Neuron (in vitro differentiated cells): ENCODE data around the gene FAM222A.

Experiments
- H2AFZ ChIP-seq: one replicate; pipeline ENCODE4 v1.6.1; 2013; ENCODE audit warnings: low read depth, mild to moderate bottlenecking, inconsistent platforms, low read length, moderate library complexity
- H3K27me3 ChIP-seq: one replicate; pipeline ENCODE4 v1.6.1; 2013; ENCODE audit warnings: low read length; ENCODE audit not compliant: insufficient read depth
- H3K36me3 ChIP-seq: one replicate; pipeline ENCODE4 v1.6.1; 2013; ENCODE audit warnings: low read length; ENCODE audit not compliant: insufficient read depth
- H3K4me1 ChIP-seq: one replicate; pipeline ENCODE4 v1.6.1; 2013; ENCODE audit warnings: low read length; ENCODE audit not compliant: insufficient read depth
- H3K4me3 ChIP-seq: 2 replicates; pipeline ENCODE4 v1.5.1; 2013; ENCODE audit warnings: mild to moderate bottlenecking, low read length, moderate library complexity
- H3K9me3 ChIP-seq: one replicate; pipeline ENCODE4 v1.6.1; 2013; ENCODE audit warnings: low read length

The FAM222A gene

DNA sequence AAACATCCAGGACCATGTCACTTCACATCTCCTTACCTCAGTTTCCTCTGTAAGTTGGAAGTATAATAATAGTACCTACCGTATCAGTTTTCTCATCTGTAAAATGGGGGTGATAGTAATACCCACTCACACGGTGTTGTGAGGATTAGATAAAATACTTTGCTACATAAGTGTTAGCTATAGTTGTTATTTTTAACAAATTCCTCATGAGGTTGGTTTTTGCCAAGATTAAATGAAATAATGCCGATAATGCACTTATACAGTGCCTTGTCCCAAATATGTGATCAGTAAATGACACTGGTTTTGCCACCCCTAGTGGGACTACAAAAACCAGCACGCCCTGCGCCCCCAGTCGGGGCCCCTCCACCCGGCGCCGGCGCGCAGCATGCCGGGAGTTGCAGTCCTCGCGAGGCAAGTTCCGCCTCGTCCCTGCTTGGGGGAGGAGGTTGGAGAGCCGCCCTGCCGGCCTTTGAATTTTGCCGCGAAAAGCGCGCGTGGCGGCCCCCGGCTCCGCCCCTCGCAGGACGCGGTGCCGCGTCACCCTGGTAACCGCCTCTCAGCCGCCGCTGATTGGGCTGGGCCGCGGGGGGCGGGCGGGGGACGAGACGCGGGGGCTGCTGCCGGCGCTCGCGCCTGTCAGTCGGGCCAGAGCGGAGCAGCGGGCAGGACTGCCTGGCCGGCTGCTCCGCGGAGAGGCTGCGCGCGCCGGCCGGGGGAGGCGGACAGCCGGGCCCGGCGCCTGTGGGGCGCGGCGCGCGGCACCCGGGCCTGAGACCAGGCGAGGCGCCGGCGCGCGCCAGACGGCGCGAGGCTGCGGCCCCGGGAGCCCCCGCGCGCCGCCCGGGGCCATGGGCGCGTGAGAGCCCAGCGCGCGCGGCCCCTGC, at the start of gene FAM222A:
TSS of gene FAM222A (plus strand) at position 639 of the 884 bp plus-strand sequence. CDS start 30,322 bp downstream, outside the sequence.
- peak within 1 kb of the TSS; percentile 52 for H3K4me3 ChIP-seq
- H3K27me3 ChIP-seq = peaks cover 19% of the 10 kb centered on the region
- H3K9me3 ChIP-seq = no peaks in the 10 kb centered on the region
- H3K36me3 ChIP-seq = no peaks in the 10 kb centered on the region
- peak within 1 kb of the TSS; percentile 7 for H2AFZ ChIP-seq
- H3K4me1 ChIP-seq = peaks cover 35% of the 10 kb centered on the region

- Histone ChIP-seq H3K27me3 (peaks cover 11% of the 10 kb centered on the region), H3K9me3 (no peaks in the 10 kb centered on the region), H3K4me3 (no peak overlapping the region)
Measured at GRCh38 chr12:109664402-109664801, 49.2 kb upstream of the FAM222A start.

GRCh38 chr12:109666068-109666467, 47.6 kb upstream of the FAM222A start:
- Histone ChIP-seq H3K4me3 (no peak overlapping the region), H2AFZ (no peak overlapping the region), H3K9me3 (no peaks in the 10 kb centered on the region), H3K36me3 (no peaks in the 10 kb centered on the region), H3K4me1 (peaks cover 6% of the 10 kb centered on the region), H3K27me3 (peaks cover 17% of the 10 kb centered on the region)

More at GRCh38 chr12:109664402-109664801, 49.2 kb upstream of the FAM222A start:
- no peaks in the 10 kb centered on the region for H3K36me3 ChIP-seq
- H2AFZ ChIP-seq = no peak overlapping the region
- H3K4me1 ChIP-seq = no peaks in the 10 kb centered on the region

- peaks cover 17% of the 10 kb centered on the region for H3K27me3 ChIP-seq
- peaks cover 6% of the 10 kb centered on the region for H3K4me1 ChIP-seq
- no peak overlapping the region for H2AFZ ChIP-seq
- H3K36me3 ChIP-seq = no peaks in the 10 kb centered on the region
- H3K9me3 ChIP-seq = no peaks in the 10 kb centered on the region
- no peak overlapping the region for H3K4me3 ChIP-seq
Measured at GRCh38 chr12:109670731-109671130, 42.9 kb upstream of the FAM222A start.

GRCh38 chr12:109671502-109671901, 42.1 kb upstream of the FAM222A start:
- Histone ChIP-seq H3K4me3 (no peak overlapping the region), H3K27me3 (peaks cover 17% of the 10 kb centered on the region), H2AFZ (no peak overlapping the region), H3K4me1 (peaks cover 6% of the 10 kb centered on the region), H3K9me3 (no peaks in the 10 kb centered on the region), H3K36me3 (no peaks in the 10 kb centered on the region)

DNA sequence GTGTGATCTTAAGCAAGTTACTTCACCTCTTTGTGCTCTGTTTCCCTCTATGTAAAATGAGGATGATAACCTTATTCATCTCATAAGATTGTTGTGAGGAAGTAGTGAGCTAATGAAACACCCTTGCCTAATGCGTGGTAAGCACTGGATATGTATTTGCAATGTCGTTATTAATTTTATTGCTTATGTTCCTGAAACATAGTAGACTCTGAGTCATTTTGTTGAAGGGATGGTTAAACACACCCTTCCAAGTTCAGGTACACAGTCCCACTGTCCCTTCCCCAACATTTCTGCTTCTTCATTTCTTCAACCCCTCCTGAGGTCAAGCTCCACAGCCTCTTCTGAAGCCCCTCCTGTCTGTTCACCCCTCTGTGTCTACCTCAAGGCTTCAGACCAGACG, 40.2 kb upstream of the FAM222A start:
- Histone ChIP-seq H2AFZ (no peak overlapping the region), H3K27me3 (peaks cover 13% of the 10 kb centered on the region), H3K4me3 (no peak overlapping the region), H3K9me3 (no peaks in the 10 kb centered on the region), H3K36me3 (no peaks in the 10 kb centered on the region), H3K4me1 (peaks cover 13% of the 10 kb centered on the region)

DNA sequence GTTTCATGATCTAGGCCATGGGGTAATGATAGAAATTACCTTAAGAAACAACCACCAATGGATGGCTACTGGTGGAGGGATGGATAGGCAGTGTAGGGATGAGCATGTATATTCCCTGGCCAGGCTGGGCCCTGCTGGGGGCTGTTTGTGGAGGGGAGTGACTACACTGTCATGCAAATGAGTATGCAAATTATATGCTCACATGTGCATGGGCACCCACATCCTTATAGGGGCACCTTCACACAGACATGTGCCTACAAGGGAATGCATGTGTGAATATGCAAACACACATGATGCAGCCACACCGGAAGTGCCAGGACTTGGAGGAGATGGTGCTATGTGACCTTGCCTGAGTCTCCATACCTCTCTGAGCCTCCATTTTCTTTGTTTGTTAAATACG, 39.7 kb upstream of the FAM222A start:
- peaks cover 12% of the 10 kb centered on the region for H3K27me3 ChIP-seq

DNA sequence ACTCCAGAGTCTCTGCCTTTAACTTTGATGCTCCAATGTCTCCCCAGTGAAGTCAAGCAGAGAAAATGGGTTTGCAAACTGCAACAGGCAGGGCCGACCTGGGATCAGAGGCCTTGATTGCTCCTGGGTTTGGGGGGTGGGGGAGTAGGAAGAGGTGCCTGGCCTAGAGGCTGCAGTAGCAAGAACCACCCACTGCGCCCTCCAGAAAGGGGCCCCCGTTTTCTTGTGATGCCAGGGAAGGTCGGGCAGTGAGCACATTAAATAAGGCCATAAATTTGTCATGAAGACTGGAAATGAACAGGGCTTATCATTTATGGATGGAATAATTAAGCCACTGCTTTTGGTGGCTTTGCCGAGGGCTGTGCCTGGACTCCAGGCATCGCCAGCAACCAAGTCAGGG, 38.2 kb upstream of the FAM222A start:
- Histone ChIP-seq H2AFZ (no peak overlapping the region), H3K4me3 (no peak overlapping the region), H3K9me3 (no peaks in the 10 kb centered on the region), H3K4me1 (peaks cover 12% of the 10 kb centered on the region), H3K36me3 (no peaks in the 10 kb centered on the region), H3K27me3 (peaks cover 10% of the 10 kb centered on the region)

More for the DNA sequence above, 39.7 kb upstream of the FAM222A start:
- H2AFZ ChIP-seq = no peak overlapping the region
- H3K4me3 ChIP-seq = no peak overlapping the region
- no peaks in the 10 kb centered on the region for H3K36me3 ChIP-seq
- no peaks in the 10 kb centered on the region for H3K9me3 ChIP-seq
- peaks cover 13% of the 10 kb centered on the region for H3K4me1 ChIP-seq

- Histone ChIP-seq H3K9me3 (no peaks in the 10 kb centered on the region), H3K36me3 (no peaks in the 10 kb centered on the region), H2AFZ (no peak overlapping the region), H3K4me1 (peaks cover 8% of the 10 kb centered on the region), H3K27me3 (peaks cover 10% of the 10 kb centered on the region), H3K4me3 (no peak overlapping the region)
Measured at GRCh38 chr12:109677279-109677691, 36.3 kb upstream of the FAM222A start.

GRCh38 chr12:109678719-109679118, 34.9 kb upstream of the FAM222A start:
- no peaks in the 10 kb centered on the region for H3K36me3 ChIP-seq
- H3K27me3 ChIP-seq = peaks cover 10% of the 10 kb centered on the region
- no peaks in the 10 kb centered on the region for H3K9me3 ChIP-seq
- H3K4me1 ChIP-seq = peaks cover 8% of the 10 kb centered on the region
- H2AFZ ChIP-seq = no peak overlapping the region
- no peak overlapping the region for H3K4me3 ChIP-seq

DNA sequence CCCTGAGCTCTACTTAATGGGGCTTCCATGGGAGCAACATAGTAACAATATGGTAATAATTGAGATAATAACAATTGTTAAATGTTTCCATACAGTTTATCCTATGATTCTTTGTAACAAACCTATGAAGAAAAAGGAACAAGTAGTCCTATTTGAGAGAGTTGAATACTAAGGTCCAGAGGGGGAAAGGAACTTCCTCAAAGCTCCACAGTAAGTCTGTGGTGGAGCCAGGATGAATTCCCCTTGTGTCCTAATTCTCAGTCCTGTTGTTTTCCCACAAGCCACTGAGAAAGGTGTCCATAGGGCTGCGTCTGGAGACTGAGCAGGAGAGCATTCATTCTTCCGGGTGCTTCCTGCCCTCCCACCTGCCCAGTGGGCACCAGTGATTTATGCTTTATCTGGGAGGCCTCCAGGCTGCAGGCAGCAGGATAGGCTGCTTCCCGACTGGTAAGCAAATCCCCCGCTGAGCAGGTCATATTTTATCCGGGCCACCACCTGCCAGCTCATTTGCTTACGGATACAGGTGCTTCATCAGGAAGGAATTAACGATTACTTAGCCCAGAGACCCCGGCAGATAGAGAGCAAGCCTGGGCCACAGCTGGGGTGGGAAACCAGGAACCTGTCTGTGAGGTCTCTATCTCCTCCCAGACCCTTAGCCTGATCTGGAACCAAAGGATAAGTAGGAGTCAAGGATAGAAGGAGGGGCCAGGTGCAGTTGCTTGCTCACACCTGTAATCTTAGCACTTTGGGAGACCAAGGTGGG, 33.9 kb upstream of the FAM222A start:
- Histone ChIP-seq H3K9me3 (no peaks in the 10 kb centered on the region), H3K4me1 (peaks cover 8% of the 10 kb centered on the region), H2AFZ (no peak overlapping the region), H3K27me3 (peaks cover 10% of the 10 kb centered on the region), H3K36me3 (no peaks in the 10 kb centered on the region), H3K4me3 (no peak overlapping the region)

GRCh38 chr12:109680264-109681005, 33.2 kb upstream of the FAM222A start:
- Histone ChIP-seq H3K4me3 (no peak overlapping the region), H3K27me3 (peaks cover 10% of the 10 kb centered on the region), H3K4me1 (peaks cover 8% of the 10 kb centered on the region), H2AFZ (no peak overlapping the region), H3K36me3 (no peaks in the 10 kb centered on the region), H3K9me3 (no peaks in the 10 kb centered on the region)
